Stimulated activated CD4-positive, alpha-beta T cell treated with anti-CD3 and anti-CD28 coated beads, Interleukin-4, amount 100 ng/mL, for 48 hours (primary cell): ENCODE data around the gene STK17B.
"Not testable (repeated sequence)": the region's sequence is repeated elsewhere in the genome, so short reads cannot be mapped to it uniquely, and the experiment has no call there.

Source experiments
- DNase-seq, 2 donors: peaks; one replicate each; pipeline ENCODE4 v3.0.0-alpha.2; 2020; ENCODE audit warnings: low read depth in 2 of 2

Gene STK17B

GRCh38 chr2:196171248-196171871, at the start of gene STK17B:
Gene STK17B, minus strand, starts transcription at chr2:196171578. Its CDS starts 8,195 bp downstream, at chr2:196163383.
- peak; percentile 94 to 97 for DNase-seq

- no peak for DNase-seq
Observed at GRCh38 chr2:196220671-196221070, 49.3 kb upstream of the STK17B start.

GRCh38 chr2:196219671-196220070, 48.3 kb upstream of the STK17B start:
- DNase-seq, result no peak

- DNase-seq, result no peak
Observed at GRCh38 chr2:196218106-196218505, 46.7 kb upstream of the STK17B start.

GRCh38 chr2:196217116-196217515, 45.7 kb upstream of the STK17B start:
- DNase-seq, result no peak

GRCh38 chr2:196215376-196215775, 44.0 kb upstream of the STK17B start:
- DNase-seq, result no peak

GRCh38 chr2:196214156-196214555, 42.8 kb upstream of the STK17B start:
- no peak for DNase-seq

- no peak for DNase-seq
Observed at GRCh38 chr2:196213252-196213980, 42.0 kb upstream of the STK17B start.

GRCh38 chr2:196208915-196209314, 37.5 kb upstream of the STK17B start:
- DNase-seq, result no peak

GRCh38 chr2:196206804-196207203, 35.4 kb upstream of the STK17B start:
- DNase-seq, result no peak

- no peak for DNase-seq
Observed at GRCh38 chr2:196205881-196206435, 34.6 kb upstream of the STK17B start.

GRCh38 chr2:196205011-196205766, 33.8 kb upstream of the STK17B start:
- no peak for DNase-seq

- no peak for DNase-seq
Observed at GRCh38 chr2:196201229-196202009, 30.0 kb upstream of the STK17B start.

- no peak for DNase-seq
Observed at GRCh38 chr2:196200557-196200956, 29.2 kb upstream of the STK17B start.

GRCh38 chr2:196195758-196196157, 24.4 kb upstream of the STK17B start:
- DNase-seq, result no peak

GRCh38 chr2:196195302-196195701, 23.9 kb upstream of the STK17B start:
- DNase-seq, result no peak

GRCh38 chr2:196191541-196191940, 20.2 kb upstream of the STK17B start:
- DNase-seq, result no peak

GRCh38 chr2:196187898-196188458, 16.6 kb upstream of the STK17B start:
- no peak for DNase-seq

GRCh38 chr2:196187175-196187700, 15.9 kb upstream of the STK17B start:
- DNase-seq, result not testable (repeated sequence)

- DNase-seq, result no peak
Observed at GRCh38 chr2:196186266-196186980, 15.0 kb upstream of the STK17B start.
